Hematopoietic multipotent progenitor cell treated with erythropoietin and hydrocortisone succinate and interleukin-3 and kit ligand, for 6 days (in vitro differentiated cells): ENCODE results near the gene PRSS33.
A peak's percentile ranks its signal among the peaks of the same experiment; 100 is the strongest.

Experiments
- DNase-seq: peaks from one replicate; pipeline ENCODE4 v3.0.0-alpha.2; 2015

The PRSS33 gene

DNA sequence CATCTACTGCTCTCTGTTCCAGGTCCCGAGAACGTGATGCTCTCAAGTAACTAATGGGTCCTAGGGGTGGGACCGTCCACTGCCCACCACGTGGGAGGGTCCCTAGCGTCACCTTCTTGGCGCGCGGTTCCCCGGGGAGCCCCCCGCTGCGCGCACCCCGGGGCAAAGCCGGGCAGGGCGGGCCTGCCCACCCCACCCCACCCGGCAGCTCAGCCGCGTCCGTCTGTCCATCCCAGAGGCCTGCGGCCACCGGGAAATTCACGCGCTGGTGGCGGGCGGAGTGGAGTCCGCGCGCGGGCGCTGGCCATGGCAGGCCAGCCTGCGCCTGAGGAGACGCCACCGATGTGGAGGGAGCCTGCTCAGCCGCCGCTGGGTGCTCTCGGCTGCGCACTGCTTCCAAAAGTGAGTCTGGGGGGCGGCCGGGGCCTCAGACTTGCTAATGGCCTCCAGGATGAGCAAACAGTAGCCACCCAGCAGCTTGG lies 11.4 kb upstream of the PRSS33 start:
- no peak for DNase-seq

GRCh38 chr16:2795395-2796143 lies 8.2 kb upstream of the PRSS33 start:
- DNase-seq, result peak; percentile 20

DNA sequence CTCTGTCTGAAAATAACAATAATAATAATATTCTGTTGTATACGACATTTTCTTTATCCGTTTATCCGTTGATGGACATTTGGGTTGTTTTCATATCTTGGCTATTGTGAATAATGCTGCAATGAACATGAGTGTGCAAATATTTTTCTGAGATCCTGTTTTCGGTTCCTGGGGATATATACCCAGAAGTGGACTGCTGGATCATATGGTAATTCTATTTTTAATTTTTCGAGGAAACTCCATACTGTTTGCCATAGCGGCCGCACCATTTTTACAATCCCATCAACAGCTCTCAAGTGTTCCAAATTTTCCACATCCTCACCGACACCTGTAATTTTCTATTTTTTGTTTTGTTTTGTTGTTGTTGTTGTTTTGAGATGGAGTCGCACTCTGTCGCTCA lies 5.6 kb upstream of the PRSS33 start:
- DNase-seq, result no peak

DNA sequence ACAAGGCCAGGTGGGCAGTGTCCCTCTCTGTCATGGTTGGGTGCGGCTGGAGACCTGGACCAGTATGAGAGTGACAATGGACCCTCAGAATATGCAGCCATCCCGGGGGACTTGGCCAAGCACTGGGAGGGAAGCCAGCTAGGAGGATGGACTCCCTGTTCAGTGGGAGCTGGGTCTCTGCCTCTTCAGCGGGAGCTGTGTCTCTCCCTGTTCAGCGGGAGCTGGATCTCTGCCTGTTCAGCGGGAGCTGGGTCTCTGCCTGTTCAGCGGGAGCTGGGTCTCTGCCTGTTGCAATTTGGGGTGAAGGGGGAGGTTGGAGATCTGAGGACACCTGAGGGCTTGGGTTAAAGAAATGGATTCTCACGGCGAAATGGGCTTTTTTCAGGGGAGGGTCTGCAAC lies 3.8 kb upstream of the PRSS33 start:
- DNase-seq, result no peak

GRCh38 chr16:2790631-2791030 lies 3.3 kb upstream of the PRSS33 start:
- DNase-seq, result no peak

DNA sequence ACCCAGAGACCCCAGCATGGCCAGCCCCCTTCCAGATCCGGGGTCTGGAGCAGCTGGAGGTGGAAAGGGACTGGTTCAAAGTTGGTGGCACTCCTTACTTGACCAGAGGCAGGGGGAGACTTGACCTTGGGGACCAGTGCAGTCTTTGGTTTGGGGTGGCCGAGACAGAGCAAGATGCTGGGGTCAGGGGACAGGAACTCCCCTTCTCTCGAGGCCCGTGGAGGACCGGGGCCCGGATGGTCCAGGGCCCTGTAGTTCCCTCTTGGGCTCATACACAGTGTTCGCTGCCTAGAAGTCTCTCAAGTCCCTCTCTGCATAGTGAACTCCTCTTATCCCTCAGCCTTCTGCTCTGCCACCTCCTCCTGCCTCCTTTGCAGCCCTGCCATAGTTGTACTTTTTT lies 601 bp upstream of the PRSS33 start:
- no peak for DNase-seq

DNA sequence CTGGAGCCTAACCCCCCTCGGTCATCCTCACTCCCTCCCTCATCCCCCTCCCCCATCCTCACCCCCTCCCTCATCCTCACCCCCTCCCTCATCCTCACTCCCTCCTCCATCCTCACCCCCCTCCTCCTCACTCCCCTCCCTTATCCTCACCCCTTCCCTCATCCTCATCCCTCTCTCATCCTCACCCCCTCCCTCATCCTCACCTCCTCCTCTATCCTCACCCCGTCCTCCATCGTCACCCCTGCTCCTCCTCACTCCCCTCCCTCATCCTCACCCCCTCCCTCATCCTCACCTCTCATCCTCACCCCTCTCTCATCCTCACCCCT lies 571 bp downstream of the PRSS33 start:
- DNase-seq, result no peak

GRCh38 chr16:2786061-2786825 lies 1.1 kb downstream of the PRSS33 start:
- no peak for DNase-seq

- DNase-seq, result no peak
These were observed 2.0 kb downstream of the PRSS33 start for GRCh38 chr16:2785101-2785991.

DNA sequence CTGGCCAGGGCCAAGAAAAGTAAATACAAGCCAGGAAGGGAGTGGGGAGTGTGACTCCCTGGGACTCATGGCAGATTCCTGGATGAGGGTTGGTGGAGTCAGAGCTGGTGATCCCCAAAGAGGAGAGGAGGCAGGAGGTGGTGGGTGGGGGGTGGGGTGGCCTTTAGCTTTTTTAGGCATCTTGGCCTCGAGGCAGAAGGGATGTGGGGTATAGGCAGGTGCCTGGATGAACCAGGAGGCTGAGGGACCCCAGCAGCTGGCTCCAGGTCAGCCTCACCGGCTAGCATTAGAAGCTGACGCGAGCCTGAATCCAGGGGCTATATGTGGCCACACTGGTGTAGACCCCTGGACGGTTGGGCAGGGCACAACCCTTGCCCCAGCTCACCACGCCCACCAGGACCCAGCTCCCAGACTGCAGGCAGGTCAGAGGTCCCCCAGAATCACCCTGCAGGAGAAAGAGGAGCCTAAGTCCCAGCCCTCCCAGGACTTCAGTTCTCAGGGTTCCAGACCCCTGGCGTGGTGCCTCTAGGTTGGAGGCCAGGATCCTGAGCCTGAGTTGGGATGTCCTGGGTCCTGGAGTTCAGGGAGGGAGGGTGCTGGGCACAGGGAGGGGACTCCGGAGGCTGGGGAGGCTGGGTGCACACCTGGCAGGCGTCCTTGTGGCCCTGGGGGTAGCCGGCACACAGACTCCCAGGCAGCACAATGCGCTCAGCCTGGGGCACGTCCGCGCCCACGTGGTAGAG lies 2.8 kb downstream of the PRSS33 start:
- no peak for DNase-seq

- no peak for DNase-seq
These were observed 3.6 kb downstream of the PRSS33 start for GRCh38 chr16:2783581-2784357.

GRCh38 chr16:2782583-2783351 lies 4.6 kb downstream of the PRSS33 start:
- no peak for DNase-seq

DNA sequence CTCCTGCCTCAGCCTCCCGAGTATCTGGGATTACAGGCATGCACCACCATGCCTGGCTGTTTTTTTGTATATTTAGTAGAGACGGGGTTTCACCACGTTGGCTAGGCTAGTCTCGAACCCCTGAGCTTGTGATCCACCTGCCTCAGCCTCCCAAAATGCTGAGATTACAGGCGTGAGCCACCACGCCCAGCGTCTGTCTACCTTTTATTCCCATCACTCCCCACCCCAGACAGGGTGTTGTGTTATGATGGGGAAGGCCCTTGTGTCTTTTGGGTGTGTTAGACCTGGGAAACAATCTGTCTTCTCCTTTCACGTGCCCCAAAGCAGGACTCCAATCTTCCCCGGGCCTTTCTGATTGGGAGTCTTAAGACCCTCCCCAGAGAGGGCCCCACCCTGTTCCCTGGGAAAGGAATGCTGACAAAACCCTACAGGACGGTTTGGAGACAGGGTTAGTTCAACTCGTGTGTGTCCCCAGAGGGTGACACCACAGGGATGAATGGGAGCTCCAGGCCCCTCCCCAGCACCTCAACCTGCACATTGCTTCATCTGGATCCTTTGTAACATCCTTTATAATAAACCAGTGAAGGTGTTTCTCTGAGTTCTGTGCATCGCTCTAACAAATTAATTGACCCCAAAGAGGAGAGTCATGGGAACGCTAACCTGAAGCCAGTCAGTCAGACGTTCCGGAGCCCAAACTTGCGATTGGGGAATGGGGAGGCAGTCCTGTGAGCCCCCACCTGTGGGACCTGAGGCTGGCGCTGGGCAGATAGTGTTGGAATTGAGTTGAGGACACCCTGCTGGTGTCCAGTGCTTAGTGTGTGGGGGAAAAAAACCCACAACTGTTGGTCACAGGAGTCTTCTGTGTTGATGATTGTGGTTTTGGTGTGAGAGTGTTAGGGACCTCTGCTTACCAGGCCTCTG lies 7.1 kb downstream of the PRSS33 start:
- DNase-seq, result no peak

- no peak for DNase-seq
These were observed 8.0 kb downstream of the PRSS33 start for GRCh38 chr16:2779151-2779920.

GRCh38 chr16:2778630-2778958 lies 8.8 kb downstream of the PRSS33 start:
- no peak for DNase-seq

GRCh38 chr16:2777903-2778629 lies 9.3 kb downstream of the PRSS33 start:
- DNase-seq, result peak; percentile 58

- peak; percentile 89 for DNase-seq
These were observed 10.0 kb downstream of the PRSS33 start, which contains the start of gene ELOB for GRCh38 chr16:2777231-2777902. Gene ELOB (minus strand): TSS chr16:2777280. CDS start chr16:2777239, 41 bp downstream.
